Heart left ventricle (tissue), 13 donors: ENCODE results near the gene ZNF700.
A peak's percentile ranks its signal among the peaks of the same experiment; 100 is the strongest.

Source experiments
- CTCF ChIP-seq, 12 donors: fragments of 200-600 bp; sonication (generic) in 4 of 12; IDR thresholded peaks; one replicate each; pipeline versions ENCODE4 v1.5.0 to v1.8.0; 2018 to 2022; ENCODE audit warnings: antibody characterized with exemption in 12 of 12, mild to moderate bottlenecking in 5 of 12
- POLR2A ChIP-seq, 2 donors: fragments of 450-650 bp; IDR thresholded peaks; one replicate each; pipeline ENCODE4 v1.6.1; 2017; ENCODE audit warnings: antibody characterized with exemption in 2 of 2, mild to moderate bottlenecking in 2 of 2, moderate library complexity in 2 of 2
- donor health status: ischemic (EF 13 %, LVEDD 7.1; RV severe dilation, severe dysfunction).
- donor health status: DM: no; HTN: yes; CAD: no.
- donor health status: DM: no; HTN: no; CAD: no.
- donor health status: ischemic (EF 25% LVEDD 6.9; RV normal size, moderate dysfunction).
- donor health status: ischemic (EF 25% LVEDD 5.7; RV mildly dilated, moderate dysfunction).
- donor health status: ischemic (EF 35%, LVEDD 5.7; RV mildly dilated, moderate dysfunction).
- donor health status: nonischemic (EF 11% LVEDD 7.7; RV severe dilation, severe dysfunction).
- donor health status: DM: yes; HTN: yes; CAD: no.
- donor health status: PGD.
- donor health status: ischemic (EF 29% LVEDD 5.4; RV normal size, mild dysfunction).
- donor health status: nonischemic (EF 23%, LVEDD 6.1; RV moderate dilation, normal function).

GRCh38 chr19:11887611-11888531 is 37.0 kb upstream of the ZNF700 start, which contains the start of gene ZNF69:
- TF ChIP-seq CTCF (IDR thresholded peaks at IDR 0.05) (peak in 4 of 12 donors; percentile 23 to 51 (median 33)), POLR2A (IDR thresholded peaks at IDR 0.05) (peak in 1 of 2 donors; percentile 44)
